GM19395 (cell line): Measurements from ENCODE around the gene RRP12.
"Not testable (repeated sequence)": the region's sequence is repeated elsewhere in the genome, so short reads cannot be mapped to it uniquely, and the experiment has no call there.

Experiments
- ATAC-seq: cut with Tn5 transposase; IDR thresholded peaks from one replicate; pipeline ENCODE4 v1.9.1; 2021; ENCODE audit warnings: mild to moderate bottlenecking, moderate library complexity; ENCODE audit not compliant: unreplicated experiment

RRP12 gene

GRCh38 chr10:97371696-97372095 is 29.4 kb downstream of the RRP12 start:
- no peak for ATAC-seq

GRCh38 chr10:97367126-97367649 is 34.0 kb downstream of the RRP12 start:
- no peak for ATAC-seq

GRCh38 chr10:97366572-97366971 is 34.6 kb downstream of the RRP12 start:
- ATAC-seq = no peak

GRCh38 chr10:97365761-97366351 is 35.3 kb downstream of the RRP12 start:
- ATAC-seq = no peak

GRCh38 chr10:97363071-97363470 is 38.1 kb downstream of the RRP12 start:
- ATAC-seq = no peak

GRCh38 chr10:97362310-97363033 is 38.7 kb downstream of the RRP12 start:
- no peak for ATAC-seq

- no peak for ATAC-seq
These were observed 39.6 kb downstream of the RRP12 start for GRCh38 chr10:97361537-97361901.

- ATAC-seq = no peak
These were observed 40.2 kb downstream of the RRP12 start for GRCh38 chr10:97360705-97361536.

- ATAC-seq = no peak
These were observed 42.4 kb downstream of the RRP12 start for GRCh38 chr10:97358781-97359180.

- no peak for ATAC-seq
These were observed 42.8 kb downstream of the RRP12 start for GRCh38 chr10:97358349-97358748.

- ATAC-seq = no peak
These were observed 44.2 kb downstream of the RRP12 start for GRCh38 chr10:97356918-97357317.

- ATAC-seq = no peak
These were observed 44.7 kb downstream of the RRP12 start for GRCh38 chr10:97356318-97356914.

GRCh38 chr10:97355571-97355975 is 45.6 kb downstream of the RRP12 start:
- ATAC-seq = no peak

- ATAC-seq = no peak
These were observed 47.2 kb downstream of the RRP12 start for GRCh38 chr10:97353945-97354344.

- no peak for ATAC-seq
These were observed 51.2 kb downstream of the RRP12 start for GRCh38 chr10:97349752-97350513.

- ATAC-seq = no peak
These were observed 53.8 kb downstream of the RRP12 start for GRCh38 chr10:97347317-97347716.

- ATAC-seq = not testable (repeated sequence)
These were observed 57.5 kb downstream of the RRP12 start for GRCh38 chr10:97343664-97344063.

- no peak for ATAC-seq
These were observed 59.7 kb downstream of the RRP12 start for GRCh38 chr10:97341416-97341815.

GRCh38 chr10:97338041-97338440 is 63.1 kb downstream of the RRP12 start:
- no peak for ATAC-seq
